B cell (primary cell): ENCODE results near the gene KLHL18.

Source experiments
- CTCF ChIP-seq: fragments of 200-600 bp; IDR thresholded peaks from one replicate; pipeline ENCODE4 v1.8.0; 2022; ENCODE audit warnings: antibody characterized with exemption, mild to moderate bottlenecking
- EZH2 ChIP-seq: IDR thresholded peaks from 2 replicates; pipeline ENCODE4 v1.6.1; 2012; ENCODE audit warnings: borderline replicate concordance, low read depth, mild to moderate bottlenecking, moderate library complexity, low read length; ENCODE audit not compliant: insufficient read depth, poor library complexity, severe bottlenecking

- no peak for TF ChIP-seq CTCF
- TF ChIP-seq EZH2 = no peak
These were observed 38.1 kb upstream of the KLHL18 start for GRCh38 chr3:47244531-47245100.
